Ureter (tissue), 1 donor: Measurements from ENCODE around the gene ZNF888. TPM values are rescaled to one million over a fixed set of nuclear protein-coding genes. Genes with fewer than 3 reads are reported as not detected.
"Not testable (repeated sequence)": the region's sequence is repeated elsewhere in the genome, so short reads cannot be mapped to it uniquely, and the experiment has no call there.

Experiments
- DNase-seq: peaks from one replicate; pipeline ENCODE4 v3.0.0-alpha.2; 2020; ENCODE audit warnings: low spot score
- total RNA-seq: library from RNA; stranded (reverse); gene quantifications from one replicate; pipeline ENCODE4 v1.2.4, GENCODE V29; 2023
- donor health status: DM: yes; HTN: yes; CAD: no.

The ZNF888 gene
- total RNA-seq, 1 donor from 2014 or later: 52.4 TPM

- no peak for DNase-seq
Observed at GRCh38 chr19:52941941-52942385, 18.7 kb upstream of the ZNF888 start.

DNA sequence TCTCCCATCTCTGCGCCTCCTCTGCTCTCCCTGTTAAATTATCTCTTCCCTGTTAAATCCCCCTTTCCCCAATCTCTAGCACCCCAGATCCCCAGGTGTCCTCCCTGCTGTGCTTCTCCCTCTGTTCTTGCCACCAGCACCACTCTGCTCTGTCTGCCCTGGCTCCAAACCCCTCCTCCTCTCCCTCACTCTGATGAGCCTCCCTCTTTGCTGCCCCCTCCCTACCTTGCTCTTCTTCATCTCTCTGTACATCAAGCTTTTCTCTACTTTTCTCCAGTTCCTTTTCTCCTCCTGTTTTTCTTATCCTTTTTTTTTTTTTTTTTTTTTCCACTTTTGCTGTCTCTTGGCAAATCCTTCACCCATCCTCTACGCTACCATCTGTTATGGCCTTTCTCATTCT, 18.3 kb upstream of the ZNF888 start:
- not testable (repeated sequence) for DNase-seq

DNA sequence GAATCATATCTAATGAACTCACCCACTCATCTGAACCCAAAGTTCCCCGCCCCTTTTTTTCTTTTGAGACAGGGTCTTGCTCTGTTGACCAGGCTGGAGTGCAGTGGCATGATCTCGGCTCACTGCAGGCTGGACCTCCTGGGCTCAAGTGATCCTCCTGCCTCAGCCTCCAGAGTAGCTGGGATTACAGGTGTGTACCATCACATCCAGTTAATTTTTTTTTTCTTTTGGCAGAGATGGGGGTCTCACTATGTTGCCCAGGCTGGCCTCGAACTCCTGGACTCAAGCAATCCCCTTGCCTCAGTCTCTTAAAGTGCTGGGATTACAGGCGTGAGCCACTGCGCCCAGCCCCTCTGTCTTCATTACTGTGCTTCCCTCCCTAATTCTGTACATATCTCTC, 17.7 kb upstream of the ZNF888 start:
- not testable (repeated sequence) for DNase-seq

GRCh38 chr19:52938761-52939160, 15.5 kb upstream of the ZNF888 start:
- no peak for DNase-seq

DNA sequence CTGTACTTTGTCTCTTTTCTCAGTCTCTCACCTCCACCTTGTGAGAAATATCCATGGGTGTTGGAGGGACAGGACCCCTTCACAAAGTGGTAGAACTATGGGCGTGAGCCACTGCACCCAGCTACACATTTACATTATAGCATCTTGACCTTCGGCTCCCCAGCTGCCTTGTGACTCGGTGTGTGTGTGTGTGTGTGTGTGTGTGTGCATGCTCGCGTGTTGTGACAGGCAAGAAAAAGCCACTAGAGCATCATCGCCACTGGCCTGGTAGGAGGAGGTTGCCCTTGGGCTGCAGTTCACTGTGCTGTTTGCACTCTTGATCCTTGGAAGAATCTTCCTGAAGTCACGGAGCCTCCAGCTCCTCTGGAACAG, 13.7 kb upstream of the ZNF888 start:
- no peak for DNase-seq

GRCh38 chr19:52936151-52936953, 13.1 kb upstream of the ZNF888 start:
- no peak for DNase-seq

DNA sequence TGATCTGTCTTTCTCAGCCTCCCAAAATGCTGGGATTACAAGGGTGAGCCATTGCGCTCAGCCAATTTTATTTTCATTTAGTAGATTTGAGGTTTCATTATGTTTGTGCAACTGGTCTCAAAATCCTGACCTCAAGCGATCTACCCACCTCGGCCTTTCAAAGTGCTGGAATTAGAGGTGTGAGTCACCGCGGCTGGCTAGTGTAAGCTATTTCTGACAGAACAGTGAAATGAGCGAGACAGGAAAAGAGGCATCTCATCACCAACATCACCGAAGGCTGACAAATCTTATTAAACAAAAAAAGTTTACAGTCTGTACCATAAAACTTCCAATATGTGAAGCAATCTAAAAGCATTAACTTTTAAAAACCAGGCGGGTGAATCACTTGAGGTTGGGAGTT, 12.2 kb upstream of the ZNF888 start:
- DNase-seq: no peak

DNA sequence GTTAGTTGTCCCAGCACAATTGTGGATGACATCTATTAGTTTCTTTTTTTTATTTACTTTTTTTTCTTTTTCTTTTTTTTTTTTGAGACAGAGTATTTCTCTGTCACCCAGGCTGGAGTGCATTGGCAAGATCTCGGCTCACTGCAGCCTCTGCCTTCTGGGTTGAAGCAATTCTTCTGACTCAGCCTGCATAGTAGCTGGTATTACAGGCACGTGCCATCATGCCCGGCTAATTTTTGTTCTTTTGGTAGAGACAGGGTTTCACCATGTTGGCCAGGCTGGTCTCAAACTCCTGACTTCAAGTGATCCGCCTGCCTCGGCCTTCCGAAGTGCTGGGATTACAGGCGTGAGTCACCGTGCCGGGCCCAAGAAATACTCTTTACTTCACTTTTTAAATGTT, 1.4 kb upstream of the ZNF888 start:
- DNase-seq: not testable (repeated sequence)

GRCh38 chr19:52923778-52924593, 758 bp upstream of the ZNF888 start:
- peak; percentile 72 for DNase-seq

DNA sequence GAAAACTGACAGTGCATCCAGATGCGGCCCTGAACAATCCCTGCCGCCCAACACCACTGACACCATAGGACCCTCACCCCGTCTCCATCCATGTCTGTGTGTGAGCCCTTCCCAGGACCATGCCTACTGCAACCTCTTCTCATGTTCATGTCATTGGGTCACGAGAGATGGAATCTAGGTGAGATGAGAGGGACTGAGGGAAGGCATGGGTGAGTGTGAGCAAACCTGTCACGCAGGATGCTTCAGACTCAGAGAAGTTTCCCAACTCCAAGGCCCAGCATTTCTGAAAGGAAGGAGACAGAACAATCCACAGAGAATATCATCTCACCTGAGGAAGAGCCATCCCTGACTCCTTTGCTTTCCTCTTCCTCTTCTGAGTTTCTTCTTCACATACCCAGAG, 5.7 kb downstream of the ZNF888 start:
- DNase-seq: no peak

DNA sequence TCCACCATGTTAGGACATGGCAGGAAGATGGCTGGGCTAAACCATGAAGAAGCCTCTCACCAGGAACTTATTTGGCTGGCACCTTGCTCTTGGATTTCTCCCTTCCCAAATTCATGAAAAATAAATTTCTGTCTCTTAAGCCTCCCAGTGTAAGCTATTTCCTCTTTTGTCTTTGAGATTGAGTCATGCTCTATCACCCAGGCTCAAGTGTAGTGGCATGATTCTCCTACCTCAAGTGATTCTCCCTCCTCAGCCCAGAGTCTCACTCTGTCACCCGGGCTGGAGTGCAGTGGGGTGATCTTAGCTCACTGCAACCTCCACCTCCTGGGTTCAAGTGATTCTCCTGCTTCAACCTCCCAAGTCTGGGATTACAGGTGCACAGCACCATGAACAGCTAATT, 12.6 kb downstream of the ZNF888 start:
- no peak for DNase-seq

DNA sequence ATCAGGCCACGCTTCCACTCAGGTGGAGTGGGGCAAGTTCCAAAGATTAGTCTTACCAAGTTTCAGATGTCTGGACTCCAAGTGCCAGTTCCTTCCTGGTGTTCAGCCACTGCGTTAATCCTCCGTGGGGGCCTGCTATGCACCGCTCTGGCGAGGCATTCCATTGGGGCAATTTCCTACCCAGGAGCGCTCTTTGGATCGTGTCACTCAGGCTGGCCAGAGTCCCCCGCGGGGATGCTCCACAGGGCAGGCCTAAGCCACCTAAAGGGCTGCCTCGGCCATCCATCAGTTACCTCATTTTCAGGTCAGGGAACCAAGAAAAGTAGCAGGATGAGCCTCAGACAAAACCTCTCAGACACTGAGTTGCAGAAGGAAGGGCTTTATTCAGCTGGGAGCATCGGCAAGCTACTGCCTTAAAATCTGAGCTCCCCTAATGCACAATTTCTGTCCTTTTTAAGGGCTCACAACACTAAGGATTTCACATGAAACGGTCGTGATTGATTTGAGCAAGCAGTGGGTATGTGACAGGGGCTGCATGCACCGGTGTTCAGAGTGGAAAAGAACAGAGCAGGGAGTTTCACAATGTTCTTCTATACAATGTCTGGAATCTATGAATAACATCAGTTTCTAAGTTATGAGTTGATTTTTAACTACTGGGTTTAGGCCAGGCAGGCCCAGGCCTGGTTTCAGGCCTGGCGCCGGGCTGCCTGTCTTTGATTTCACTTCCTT, 19.0 kb downstream of the ZNF888 start:
- peak; percentile 42 for DNase-seq

DNA sequence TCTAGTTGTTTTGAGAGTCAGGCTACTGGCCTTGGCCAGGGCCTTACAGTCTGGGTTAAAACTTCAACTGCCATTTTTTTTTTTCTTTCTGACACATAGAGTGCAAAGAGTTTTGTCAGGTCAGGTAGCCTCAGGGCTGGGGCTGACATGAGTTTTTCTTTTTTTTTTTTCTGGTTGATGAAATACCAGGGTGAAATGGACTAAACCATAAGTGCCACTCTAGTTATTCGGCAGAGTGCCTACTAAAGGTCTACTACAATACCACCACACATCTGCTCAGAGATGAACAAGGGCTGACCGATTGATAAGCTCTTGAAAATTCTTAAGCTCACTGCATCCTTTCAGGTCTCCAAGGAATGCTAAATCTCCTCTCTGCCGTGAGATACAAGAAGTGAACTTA, 21.4 kb downstream of the ZNF888 start:
- no peak for DNase-seq

DNA sequence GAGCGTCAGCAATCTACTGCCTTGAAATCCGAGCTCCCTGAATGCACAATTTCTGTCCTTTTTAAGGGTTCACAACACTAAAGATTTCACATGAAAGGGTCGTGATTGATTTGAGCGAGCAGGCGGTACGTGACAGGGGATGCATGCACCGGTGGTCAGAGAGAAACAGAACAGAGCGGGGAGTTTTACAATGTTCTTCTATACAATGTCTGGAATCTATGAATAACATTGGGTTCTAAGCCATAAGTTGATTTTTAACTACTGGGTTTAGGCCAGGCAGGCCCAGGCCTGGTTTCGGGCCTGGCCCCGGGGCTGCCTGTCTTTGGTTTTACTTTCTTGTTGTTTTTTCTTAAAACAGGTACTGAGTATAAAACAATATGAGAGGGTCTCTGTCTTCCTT, 24.6 kb downstream of the ZNF888 start:
- DNase-seq: not testable (repeated sequence)

DNA sequence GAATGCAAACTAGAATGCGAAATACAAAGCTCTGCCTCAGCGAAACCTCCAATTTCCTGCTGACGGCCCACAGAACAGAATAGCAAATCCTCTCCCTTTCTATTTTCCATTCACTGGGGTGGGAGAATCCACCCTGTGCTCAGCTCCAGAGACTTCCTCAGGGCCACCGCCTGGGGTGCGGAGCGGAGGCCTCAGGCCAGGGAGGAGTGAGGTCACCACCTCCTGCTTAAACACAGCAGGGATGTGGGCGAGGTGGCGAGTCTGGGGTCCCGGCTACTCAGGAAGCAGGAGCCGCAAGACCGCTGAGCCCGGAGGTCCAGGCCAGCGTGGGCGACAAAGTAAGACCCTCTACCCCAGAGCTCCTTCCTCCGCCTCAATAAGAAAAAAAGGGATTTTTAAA, 25.1 kb downstream of the ZNF888 start:
- DNase-seq: no peak

DNA sequence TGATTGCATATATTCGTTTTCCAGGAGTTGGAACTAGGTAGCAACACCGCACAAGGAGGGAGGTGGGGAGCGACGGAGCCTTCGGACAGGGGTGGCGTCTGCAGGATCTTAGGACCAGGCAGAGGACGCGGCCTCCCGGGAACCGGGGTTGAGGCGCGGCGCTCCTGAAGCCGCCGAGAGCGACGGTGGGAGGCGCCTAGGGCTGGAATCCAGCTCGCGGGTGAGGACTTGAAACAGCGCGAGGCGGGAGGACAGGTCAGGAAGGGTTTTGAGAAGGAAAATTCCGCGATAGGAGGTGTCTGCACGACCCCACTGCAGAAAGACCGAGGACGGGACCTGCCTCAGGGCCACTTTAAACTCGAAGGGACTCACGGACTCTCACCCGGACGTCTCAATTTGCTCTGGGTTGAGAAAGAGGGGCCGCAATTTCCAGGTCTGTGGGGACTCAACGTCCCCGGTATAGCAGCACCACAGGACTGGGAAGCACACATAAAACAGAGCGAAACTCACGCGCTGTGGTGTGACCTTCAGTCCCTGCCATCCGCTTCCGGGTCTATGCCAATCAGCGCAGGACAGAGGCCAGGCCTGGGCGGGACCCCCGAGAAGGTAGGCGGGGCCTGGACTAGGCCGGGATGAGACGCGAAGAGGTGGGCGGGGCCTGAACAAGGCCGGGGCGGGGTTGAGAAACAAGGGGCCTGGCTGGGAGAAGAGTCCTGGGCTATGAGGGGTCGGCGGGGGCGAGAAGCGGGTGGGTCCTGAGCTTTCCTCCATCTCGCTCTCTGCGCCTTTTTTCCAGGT, 25.9 kb downstream of the ZNF888 start, which contains the start of gene ZNF320:
ZNF320 (minus strand) TSS at position 498 of the 798 bp plus-strand sequence. CDS start 7,380 bp downstream, outside the sequence.
- DNase-seq: peak; percentile 97

GRCh38 chr19:52896431-52897137, 26.6 kb downstream of the ZNF888 start:
- peak; percentile 71 for DNase-seq

GRCh38 chr19:52891336-52891735, 31.9 kb downstream of the ZNF888 start:
- no peak for DNase-seq

- no peak for DNase-seq
Observed at GRCh38 chr19:52889931-52890330, 33.3 kb downstream of the ZNF888 start.

DNA sequence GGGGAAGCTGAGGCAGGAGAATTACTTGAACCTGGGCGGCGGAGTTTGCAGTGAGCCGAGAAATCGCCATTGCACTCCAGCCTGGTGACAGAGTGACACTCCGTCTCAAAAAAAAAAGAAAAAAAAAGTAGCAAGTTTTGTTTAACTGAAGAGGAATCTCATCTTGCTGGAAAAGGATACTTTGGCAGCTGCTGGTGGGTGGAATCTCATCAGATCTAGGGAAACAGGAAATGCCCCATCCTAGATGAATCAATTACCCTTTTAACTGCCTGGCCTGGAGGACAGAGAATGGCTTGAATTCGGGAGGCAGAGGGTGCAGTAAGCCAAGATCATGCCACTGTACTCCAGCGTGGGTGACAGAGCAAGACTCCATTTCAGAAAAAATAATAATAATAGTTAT, 34.2 kb downstream of the ZNF888 start:
- no peak for DNase-seq
